Adipose tissue (tissue), 3 donors: ENCODE data around the gene ZNF593OS. TPM values are rescaled to one million over a fixed set of nuclear protein-coding genes. Genes with fewer than 3 reads are reported as not detected.

ENCODE experiments used
- H3K27ac ChIP-seq: one replicate; pipeline ENCODE4 v1.5.1; 2013; ENCODE audit warnings: low read depth, low read length
- WGBS, 3 donors: extraction: QIAGEN DNeasy Blood & Tissue Kit; methylation state at CpG; one replicate each; pipeline ENCODE4 v1.1.7; 2013; 5-methylcytosine and 5-hydroxymethylcytosine counted together
- polyA plus RNA-seq, 3 donors: library from polyadenylated mRNA; stranded (reverse); fragments of 200-250 nt; gene quantifications; one replicate each; pipeline ENCODE4 v1.2.3, GENCODE V29; 2013
- donor health status: healthy with polysubstance abuse.
- donor health status: Bipolar disorder and iron deficiency.
- donor health status: healthy.

Gene ZNF593OS
- polyA plus RNA-seq, 3 donors = 0.32 to 0.61 TPM; not detected in 1

GRCh38 chr1:26188477-26188876, 16.8 kb upstream of the ZNF593OS start:
- WGBS, 3 donors = 94 to 95% (median 94%) methylated on average over 8 of the region's 8 CpGs
- no peak overlapping the region for H3K27ac ChIP-seq

- WGBS, 3 donors = 94 to 97% (median 96%) methylated on average over 6 of the region's 6 CpGs
- no peak overlapping the region for H3K27ac ChIP-seq
Measured at GRCh38 chr1:26187882-26188281, 16.2 kb upstream of the ZNF593OS start.

- 91 to 96% (median 94%) methylated on average over 21 of the region's 21 CpGs for WGBS, 3 donors
- no peak overlapping the region for H3K27ac ChIP-seq
Measured at GRCh38 chr1:26184883-26185282, 13.3 kb upstream of the ZNF593OS start.

- H3K27ac ChIP-seq = no peak overlapping the region
- 90 to 95% (median 92%) methylated on average over 7 of the region's 7 CpGs for WGBS, 3 donors
Measured at GRCh38 chr1:26184086-26184485, 12.5 kb upstream of the ZNF593OS start.

- H3K27ac ChIP-seq = no peak overlapping the region
- 84 to 92% (median 85%) methylated on average over 6 to 7 of the region's 7 CpGs for WGBS, 3 donors
Measured at GRCh38 chr1:26182383-26182696, 10.7 kb upstream of the ZNF593OS start.

GRCh38 chr1:26181586-26182382, 10.2 kb upstream of the ZNF593OS start:
- 68 to 74% (median 73%) methylated on average over 9 of the region's 9 CpGs for WGBS, 3 donors
- no peak overlapping the region for H3K27ac ChIP-seq

- no peak overlapping the region for H3K27ac ChIP-seq
- 82 to 87% (median 84%) methylated on average over 4 of the region's 4 CpGs for WGBS, 3 donors
Measured at GRCh38 chr1:26180010-26180506, 8.4 kb upstream of the ZNF593OS start.

GRCh38 chr1:26177182-26177684, 5.6 kb upstream of the ZNF593OS start, which contains the start of gene CNKSR1:
CNKSR1 (plus strand) TSS chr1:26177491; CDS start chr1:26177548, 57 bp downstream.
- H3K27ac ChIP-seq = no peak within 1 kb of the TSS
- 8 to 52% (median 50%) methylated on average over 21 of the region's 21 CpGs for WGBS, 3 donors

- H3K27ac ChIP-seq = no peak overlapping the region
- 90 to 94% (median 92%) methylated on average over 7 to 8 of the region's 8 CpGs for WGBS, 3 donors
Measured at GRCh38 chr1:26175346-26175745, 3.7 kb upstream of the ZNF593OS start.

GRCh38 chr1:26170472-26170821, 1.2 kb downstream of the ZNF593OS start:
- WGBS, 3 donors = 51 to 69% (median 67%) methylated on average over 9 of the region's 9 CpGs
- H3K27ac ChIP-seq = no peak overlapping the region

- no peak within 1 kb of the TSS for H3K27ac ChIP-seq
- WGBS, 3 donors = 1% methylated on average over 62 to 76 of the region's 76 CpGs
Measured at GRCh38 chr1:26169669-26170471, 1.8 kb downstream of the ZNF593OS start, which contains the start of gene ZNF593. ZNF593 (plus strand) TSS chr1:26169908; CDS start chr1:26169984, 76 bp downstream.

- no peak overlapping the region for H3K27ac ChIP-seq
- 45 to 60% (median 57%) methylated on average over 4 of the region's 4 CpGs for WGBS, 3 donors
Measured at GRCh38 chr1:26169198-26169554, 2.5 kb downstream of the ZNF593OS start.

GRCh38 chr1:26168410-26169197, 3.0 kb downstream of the ZNF593OS start, which contains the start of gene C1orf232:
C1orf232 (minus strand) TSS chr1:26168963; CDS start chr1:26168499, 464 bp downstream.
- WGBS, 3 donors = 69 to 73% (median 69%) methylated on average over 5 of the region's 5 CpGs
- no peak within 1 kb of the TSS for H3K27ac ChIP-seq

GRCh38 chr1:26166719-26167281, 4.8 kb downstream of the ZNF593OS start:
- no peak overlapping the region for H3K27ac ChIP-seq
- WGBS, 3 donors = 76 to 86% (median 80%) methylated on average over 4 of the region's 4 CpGs

GRCh38 chr1:26164861-26165842, 6.5 kb downstream of the ZNF593OS start:
- no peak overlapping the region for H3K27ac ChIP-seq
- 67 to 72% (median 70%) methylated on average over 19 of the region's 19 CpGs for WGBS, 3 donors

GRCh38 chr1:26164036-26164860, 7.4 kb downstream of the ZNF593OS start:
- 10 to 13% (median 11%) methylated on average over 56 to 72 of the region's 72 CpGs for WGBS, 3 donors
- no peak overlapping the region for H3K27ac ChIP-seq
